IPS-18c (cell line): Measurements from ENCODE around the gene WDFY1.
A peak's percentile ranks its signal among the peaks of the same experiment; 100 is the strongest.

Experiments used
- H3K4me3 ChIP-seq: 2 replicates; pipeline ENCODE4 v1.7.0; 2013; ENCODE audit warnings: low read depth, mild to moderate bottlenecking, low read length, moderate library complexity; ENCODE audit not compliant: insufficient read depth
- H3K9me3 ChIP-seq: one replicate; pipeline ENCODE4 v1.6.1; 2013; ENCODE audit warnings: mild to moderate bottlenecking, low read length, moderate library complexity; ENCODE audit not compliant: control insufficient read depth, insufficient read depth

Gene WDFY1, protein sequence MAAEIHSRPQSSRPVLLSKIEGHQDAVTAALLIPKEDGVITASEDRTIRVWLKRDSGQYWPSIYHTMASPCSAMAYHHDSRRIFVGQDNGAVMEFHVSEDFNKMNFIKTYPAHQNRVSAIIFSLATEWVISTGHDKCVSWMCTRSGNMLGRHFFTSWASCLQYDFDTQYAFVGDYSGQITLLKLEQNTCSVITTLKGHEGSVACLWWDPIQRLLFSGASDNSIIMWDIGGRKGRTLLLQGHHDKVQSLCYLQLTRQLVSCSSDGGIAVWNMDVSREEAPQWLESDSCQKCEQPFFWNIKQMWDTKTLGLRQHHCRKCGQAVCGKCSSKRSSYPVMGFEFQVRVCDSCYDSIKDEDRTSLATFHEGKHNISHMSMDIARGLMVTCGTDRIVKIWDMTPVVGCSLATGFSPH

DNA sequence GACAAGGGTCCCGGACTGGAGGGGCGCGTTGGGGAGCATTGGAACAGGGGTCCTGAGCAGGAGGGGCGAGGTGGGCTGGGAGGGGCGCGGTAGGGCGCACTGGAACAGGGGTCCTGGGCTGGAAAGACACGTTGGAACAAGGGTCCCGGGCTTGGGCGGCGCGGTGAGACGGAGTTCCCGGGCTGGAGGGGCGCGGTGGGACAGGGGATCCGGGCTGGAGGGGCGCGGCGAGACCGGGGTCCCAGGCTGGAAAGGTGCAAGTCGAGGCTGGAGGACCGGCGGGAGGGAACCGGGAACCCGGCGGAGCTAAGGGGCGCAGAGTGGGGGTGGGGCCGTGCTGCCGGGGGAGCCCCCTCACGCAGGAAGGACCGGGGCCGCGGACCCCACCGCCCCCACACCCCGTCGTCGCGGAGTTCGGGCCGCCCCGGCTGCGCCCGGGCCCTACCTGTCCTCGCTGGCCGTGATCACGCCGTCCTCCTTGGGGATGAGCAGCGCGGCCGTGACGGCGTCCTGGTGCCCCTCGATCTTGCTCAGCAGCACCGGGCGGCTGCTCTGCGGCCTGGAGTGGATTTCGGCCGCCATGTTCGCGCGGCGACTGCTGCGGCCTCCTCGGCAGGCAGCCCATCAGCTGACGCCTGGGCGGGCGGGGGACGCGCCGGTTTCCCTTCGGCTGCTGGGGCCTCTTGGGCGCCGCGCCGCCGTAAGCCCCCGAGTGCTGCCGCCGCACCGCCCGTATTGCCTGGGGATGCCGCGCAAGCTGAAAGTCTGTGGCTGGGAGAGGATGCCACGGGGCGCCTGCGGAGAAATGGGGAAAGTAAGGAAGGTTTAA, at the start of gene WDFY1:
TSS of gene WDFY1 (minus strand) at position 633 of the 829 bp plus-strand sequence. CDS start at position 582, 51 bp downstream.
- peak within 1 kb of the TSS; percentile 97 for H3K4me3 ChIP-seq
- H3K9me3 ChIP-seq = no peaks in the 10 kb centered on the region

GRCh38 chr2:223994562-223995162, 49.5 kb upstream of the WDFY1 start:
- H3K4me3 ChIP-seq = no peak overlapping the region
- H3K9me3 ChIP-seq = no peaks in the 10 kb centered on the region

- H3K9me3 ChIP-seq = no peaks in the 10 kb centered on the region
- H3K4me3 ChIP-seq = no peak overlapping the region
These were observed 48.6 kb upstream of the WDFY1 start for GRCh38 chr2:223993634-223994232.

GRCh38 chr2:223991611-223992010, 46.5 kb upstream of the WDFY1 start:
- Histone ChIP-seq H3K9me3 (no peaks in the 10 kb centered on the region), H3K4me3 (no peak overlapping the region)

DNA sequence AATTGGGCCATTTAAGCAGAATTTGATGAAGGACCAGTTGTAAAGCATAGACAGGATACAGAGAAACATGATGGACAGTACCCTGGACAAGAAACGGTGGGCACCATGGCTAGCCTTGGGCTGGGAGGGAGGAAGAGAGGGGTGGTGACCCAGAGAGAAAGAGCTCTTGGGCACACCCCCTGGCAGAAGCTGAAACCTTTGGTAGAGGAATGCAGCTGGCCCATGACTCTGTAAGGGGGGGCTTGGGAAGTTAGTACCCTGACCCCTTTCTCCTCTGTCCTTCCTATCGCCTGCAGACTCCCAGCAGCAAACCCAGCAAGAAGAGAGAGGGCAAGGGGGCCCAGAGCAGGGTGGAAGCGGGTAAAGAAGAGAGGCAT, 44.7 kb upstream of the WDFY1 start:
- Histone ChIP-seq H3K4me3 (no peak overlapping the region), H3K9me3 (no peaks in the 10 kb centered on the region)

DNA sequence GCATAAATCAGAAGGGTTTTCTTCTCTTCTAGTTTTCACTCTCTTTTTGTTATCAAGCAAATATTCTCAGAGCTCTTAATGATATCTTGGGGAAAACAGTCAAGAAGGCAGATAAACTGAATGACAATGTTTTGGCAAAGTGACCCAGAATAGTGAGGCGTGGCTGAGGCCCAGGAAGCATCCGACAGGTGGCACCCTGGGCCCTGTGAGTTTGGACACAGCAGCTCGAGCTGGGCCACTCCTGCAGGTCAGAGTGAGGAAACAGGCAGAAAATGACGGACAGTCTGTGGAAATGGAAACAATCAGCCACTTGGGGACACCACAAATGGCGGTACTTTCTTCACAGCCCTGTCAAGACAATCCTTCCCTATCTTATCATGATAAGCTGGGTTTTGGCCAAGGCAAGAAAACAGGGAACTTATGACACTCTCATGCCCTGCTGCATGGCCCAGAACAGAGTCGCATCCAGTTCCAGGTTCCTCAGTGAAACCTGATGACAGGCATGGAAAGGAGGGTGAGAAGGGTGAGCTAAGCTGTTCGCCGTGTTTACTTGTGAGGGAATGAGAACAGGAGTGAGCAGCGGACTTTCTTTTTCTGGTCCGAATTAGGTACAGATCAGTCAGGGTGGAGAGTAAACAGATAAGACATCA, 44.2 kb upstream of the WDFY1 start:
- no peaks in the 10 kb centered on the region for H3K9me3 ChIP-seq
- H3K4me3 ChIP-seq = no peak overlapping the region

DNA sequence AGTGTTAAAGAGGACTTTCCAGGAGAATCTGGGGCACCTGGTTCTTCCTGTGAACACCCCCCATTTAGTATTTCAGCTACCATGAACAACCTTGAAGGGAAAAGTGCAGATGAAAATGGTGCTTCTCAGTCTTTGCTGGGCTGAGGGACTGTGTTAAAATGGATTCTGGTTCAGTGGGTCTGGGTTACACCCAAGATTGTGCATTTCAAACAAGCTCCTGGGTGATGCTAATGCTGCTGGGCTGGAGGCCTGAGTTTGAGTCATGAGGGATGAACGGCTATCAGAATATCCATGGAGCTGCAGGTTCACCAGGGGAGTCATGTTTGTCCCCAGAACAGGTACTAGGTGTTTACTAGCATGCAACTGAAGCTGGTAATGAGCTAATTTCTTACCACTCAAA, 36.1 kb upstream of the WDFY1 start:
- Histone ChIP-seq H3K4me3 (no peak overlapping the region), H3K9me3 (no peaks in the 10 kb centered on the region)

- Histone ChIP-seq H3K4me3 (no peak overlapping the region), H3K9me3 (no peaks in the 10 kb centered on the region)
These were observed 35.7 kb upstream of the WDFY1 start for GRCh38 chr2:223980803-223981202.

DNA sequence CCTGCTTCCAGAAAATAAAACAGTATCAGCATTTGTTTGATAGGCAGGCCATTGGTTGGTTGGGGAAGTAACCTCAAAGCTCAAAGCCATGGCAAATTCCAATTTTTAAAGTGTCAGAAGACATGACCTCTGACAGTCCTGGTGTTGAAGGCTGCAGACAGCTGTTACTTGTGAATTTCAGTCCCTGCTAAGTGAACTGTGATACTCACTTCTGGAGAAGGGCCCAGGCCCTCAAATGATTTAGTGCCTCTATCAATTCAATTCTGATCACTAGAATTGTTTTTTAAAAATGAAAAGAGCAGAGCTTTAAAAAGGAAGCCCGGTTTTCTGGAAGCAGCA, 35.2 kb upstream of the WDFY1 start:
- H3K4me3 ChIP-seq = no peak overlapping the region
- no peaks in the 10 kb centered on the region for H3K9me3 ChIP-seq

- no peak overlapping the region for H3K4me3 ChIP-seq
- no peaks in the 10 kb centered on the region for H3K9me3 ChIP-seq
These were observed 34.7 kb upstream of the WDFY1 start for GRCh38 chr2:223979730-223980396.

DNA sequence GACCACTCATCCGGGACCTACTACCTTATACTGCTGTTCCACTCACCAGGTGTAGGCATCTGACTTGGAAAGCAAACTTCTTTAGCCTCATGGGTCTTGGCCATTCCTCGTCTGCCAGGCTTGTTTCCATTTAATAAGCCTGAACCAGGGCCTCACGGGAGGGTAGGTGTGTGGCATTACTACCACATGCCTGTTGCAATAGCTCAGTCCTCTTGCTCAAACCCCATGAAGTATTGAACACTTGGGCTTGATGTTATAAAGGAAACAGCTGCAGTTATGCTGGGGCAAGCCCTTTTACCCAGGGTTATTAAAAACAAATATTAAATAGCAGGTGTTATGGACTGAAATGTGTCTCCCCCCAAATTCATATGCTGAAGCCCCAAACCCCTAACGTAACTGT, 33.3 kb upstream of the WDFY1 start:
- no peak overlapping the region for H3K4me3 ChIP-seq
- H3K9me3 ChIP-seq = no peaks in the 10 kb centered on the region

- no peak overlapping the region for H3K4me3 ChIP-seq
- H3K9me3 ChIP-seq = no peaks in the 10 kb centered on the region
These were observed 31.6 kb upstream of the WDFY1 start for GRCh38 chr2:223976635-223977226.

- Histone ChIP-seq H3K4me3 (no peak overlapping the region), H3K9me3 (no peaks in the 10 kb centered on the region)
These were observed 28.5 kb upstream of the WDFY1 start for GRCh38 chr2:223973606-223974005.

- no peak overlapping the region for H3K4me3 ChIP-seq
- H3K9me3 ChIP-seq = no peaks in the 10 kb centered on the region
These were observed 27.5 kb upstream of the WDFY1 start for GRCh38 chr2:223972656-223973102.

DNA sequence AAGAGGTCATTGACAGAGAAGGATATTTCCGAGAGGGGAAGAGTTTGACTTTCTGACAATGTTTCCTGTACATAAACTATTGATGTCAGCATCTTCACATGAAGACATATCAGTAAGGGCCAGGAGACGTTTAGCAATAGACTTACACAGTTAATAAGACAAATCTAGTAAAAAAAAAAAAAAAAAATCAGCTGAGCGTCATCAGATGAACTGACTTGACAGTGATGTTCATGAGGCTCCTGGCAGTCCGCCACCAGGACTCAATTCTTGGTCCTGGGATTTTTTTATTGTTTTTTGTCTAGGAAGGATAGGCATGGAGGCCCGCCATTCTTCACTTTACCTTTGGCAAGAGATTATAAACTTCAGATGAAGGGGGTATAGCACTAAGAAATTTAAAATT, 26.6 kb upstream of the WDFY1 start:
- Histone ChIP-seq H3K4me3 (no peak overlapping the region; the same call in 1 of the 2 replicates), H3K9me3 (no peaks in the 10 kb centered on the region)

DNA sequence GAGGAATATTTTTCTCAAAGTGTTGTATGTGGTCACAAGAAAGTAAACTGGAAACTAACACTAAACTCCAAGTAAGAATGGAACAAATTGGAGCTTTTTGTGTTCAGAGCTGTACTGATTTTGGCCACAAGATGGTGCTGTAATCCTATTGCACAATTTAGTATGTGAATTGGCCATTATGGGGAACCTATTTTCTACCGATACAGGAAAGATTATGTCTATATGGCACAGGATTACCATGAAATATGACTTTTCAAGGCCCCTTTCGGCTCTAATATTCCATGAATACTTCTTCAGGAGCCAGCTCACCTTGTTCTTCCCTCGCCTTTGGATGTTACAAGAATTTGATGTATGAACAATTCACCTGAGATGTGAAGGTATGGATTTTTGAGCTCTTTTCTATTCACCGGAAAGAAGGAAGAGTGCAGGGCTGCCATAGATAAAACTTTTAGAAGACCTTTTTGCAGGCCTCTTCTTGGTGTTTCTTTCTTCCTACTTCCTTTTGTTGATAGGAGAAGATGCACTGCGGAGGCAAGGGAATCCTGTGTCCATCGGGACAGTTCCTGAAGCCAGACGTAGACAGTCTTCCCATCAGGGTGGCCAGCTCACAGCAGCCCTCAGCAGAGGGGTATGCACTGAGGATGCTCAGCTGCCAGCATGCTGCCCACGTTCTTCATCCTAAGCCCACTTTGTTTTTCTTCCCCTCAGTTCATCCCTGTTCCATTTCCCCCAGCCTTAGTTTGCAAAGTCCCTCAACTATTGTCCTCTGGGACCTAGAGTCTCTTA, 25.4 kb upstream of the WDFY1 start:
- Histone ChIP-seq H3K4me3 (no peak overlapping the region), H3K9me3 (no peaks in the 10 kb centered on the region)
